HG03108 (cell line): Measurements from ENCODE around the gene ANKLE1.
"Not testable (repeated sequence)": the region's sequence is repeated elsewhere in the genome, so short reads cannot be mapped to it uniquely, and the experiment has no call there.

Experiments used
- ATAC-seq: cut with Tn5 transposase; IDR thresholded peaks from one replicate; pipeline ENCODE4 v1.9.1; 2021; ENCODE audit warnings: moderate library complexity; ENCODE audit not compliant: unreplicated experiment

The ANKLE1 gene

DNA sequence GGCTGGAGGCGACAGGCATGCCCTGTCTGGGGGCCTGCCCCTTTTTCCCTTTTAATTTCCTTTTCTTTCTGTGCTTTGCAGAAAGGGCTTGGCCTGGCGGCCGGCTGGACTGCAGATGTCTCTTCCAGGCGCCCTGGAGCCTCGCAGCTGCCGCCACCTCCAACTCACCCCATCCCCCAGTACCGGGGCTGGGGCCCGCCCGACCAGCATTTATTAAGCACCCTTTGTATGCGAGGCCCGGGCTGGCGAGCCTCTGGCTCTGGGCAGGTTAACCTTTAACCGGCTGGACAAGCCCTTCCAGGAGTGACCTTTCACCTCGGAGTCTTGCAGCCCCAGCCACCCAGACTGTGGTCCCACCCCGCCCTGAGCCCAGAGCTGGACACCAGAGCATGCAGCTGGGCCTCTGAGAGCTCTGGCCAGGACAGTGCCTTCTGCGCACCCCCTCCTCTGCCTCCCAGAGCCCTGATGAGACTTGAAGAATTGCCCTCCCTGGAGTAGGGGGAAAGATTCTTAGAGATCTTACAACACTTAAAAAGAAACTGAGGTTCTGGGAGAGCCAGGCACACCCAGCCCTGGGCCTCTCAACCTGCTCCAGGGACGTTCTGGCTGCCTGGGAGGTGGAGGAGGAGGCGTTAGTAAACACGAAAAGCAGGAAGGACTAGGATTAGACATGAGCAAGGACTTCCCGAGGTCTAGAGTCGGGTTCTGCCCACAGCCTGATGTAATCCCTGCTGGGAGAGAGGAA lies 34.8 kb upstream of the ANKLE1 start:
- ATAC-seq, result no peak

DNA sequence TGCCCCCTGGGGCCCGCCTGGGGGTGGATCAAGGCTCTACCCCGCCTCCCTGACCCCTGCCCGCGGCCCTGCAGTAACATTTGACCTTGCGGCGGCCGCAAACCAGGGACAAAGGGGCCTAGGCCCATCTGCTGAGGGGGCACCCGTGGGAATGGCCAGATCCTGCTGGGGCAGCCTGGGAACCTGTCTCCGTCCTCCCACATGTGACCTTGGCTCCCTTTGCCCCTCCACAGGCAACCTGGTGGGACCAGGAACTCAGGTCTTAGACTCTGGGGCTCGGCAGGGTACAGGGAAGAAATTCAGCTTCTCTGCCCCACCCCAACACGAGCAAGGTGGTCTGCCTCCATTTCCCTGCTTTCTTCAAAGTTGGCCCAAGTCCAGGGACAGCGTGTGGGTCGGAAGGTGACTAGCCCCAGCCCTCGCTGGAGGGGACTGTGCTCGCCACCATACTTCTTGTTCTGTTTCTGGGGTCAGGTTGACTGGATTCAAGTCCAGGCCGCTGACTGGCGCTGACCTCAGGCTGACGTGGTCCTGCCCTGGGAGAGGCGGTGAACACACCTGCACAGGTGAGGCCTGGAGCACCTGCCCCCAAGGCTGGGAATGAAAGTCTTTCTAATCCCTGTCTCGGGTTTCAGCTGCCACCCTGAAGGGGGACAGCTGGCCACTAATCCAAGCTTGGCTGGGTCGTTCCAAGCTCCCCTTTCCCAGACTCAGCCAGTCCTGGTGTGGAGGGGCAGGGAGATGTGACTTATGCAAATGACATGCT lies 33.5 kb upstream of the ANKLE1 start:
- ATAC-seq, result no peak

DNA sequence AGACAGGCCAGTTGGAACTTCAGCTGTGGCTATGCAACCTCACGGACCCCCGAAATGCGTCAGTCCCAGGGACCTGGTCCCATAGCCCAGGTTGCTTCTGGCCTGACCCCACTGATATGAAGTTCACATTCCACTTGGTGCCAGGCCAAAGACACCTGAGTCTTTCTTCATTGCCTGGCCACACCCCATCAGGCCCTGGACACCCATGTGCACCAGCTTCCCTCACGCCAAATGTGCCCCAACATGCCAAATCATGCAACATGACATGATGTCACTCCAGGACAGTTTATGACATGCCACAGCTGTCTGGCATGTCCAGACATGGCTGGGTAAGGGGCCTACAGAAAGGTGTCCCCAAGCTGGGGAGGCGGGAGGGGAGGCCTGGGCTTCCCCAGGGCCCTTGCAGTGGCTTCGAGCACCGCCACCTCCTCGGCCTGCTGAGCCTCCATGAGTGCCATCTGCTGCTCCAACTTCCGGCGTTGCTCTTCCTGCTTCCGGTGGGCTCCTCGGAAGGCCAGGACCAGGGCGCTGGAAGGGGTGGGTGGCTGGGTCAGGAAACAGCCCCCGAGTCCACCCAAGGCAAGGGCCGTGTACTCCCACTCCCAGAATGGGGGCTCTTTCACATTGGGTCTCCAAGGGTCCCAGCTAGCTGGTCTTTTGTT lies 31.7 kb upstream of the ANKLE1 start:
- ATAC-seq, result no peak

- no peak for ATAC-seq
Observed at GRCh38 chr19:17254636-17255035, 27.1 kb upstream of the ANKLE1 start.

GRCh38 chr19:17255150-17255621 lies 26.5 kb upstream of the ANKLE1 start:
- no peak for ATAC-seq

DNA sequence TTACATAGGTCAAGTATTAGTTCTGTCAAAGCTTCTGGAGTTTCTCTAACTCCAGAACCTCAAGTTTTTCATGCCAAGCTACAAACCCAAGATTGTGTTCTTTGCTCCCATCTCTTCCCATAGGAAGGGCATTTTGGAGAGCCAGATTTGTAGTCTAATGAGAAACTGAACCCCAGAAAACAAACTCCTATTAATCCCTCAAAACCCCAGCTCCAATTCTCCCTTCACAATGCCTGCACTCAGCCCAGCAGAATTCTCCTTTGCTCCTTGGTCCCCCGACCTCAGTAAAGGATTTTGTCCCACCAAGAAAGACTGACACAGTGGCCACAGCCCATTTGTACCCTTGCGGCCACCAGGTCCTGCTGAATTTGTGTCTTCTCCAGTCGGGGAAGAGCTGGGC lies 25.6 kb upstream of the ANKLE1 start:
- ATAC-seq, result no peak

DNA sequence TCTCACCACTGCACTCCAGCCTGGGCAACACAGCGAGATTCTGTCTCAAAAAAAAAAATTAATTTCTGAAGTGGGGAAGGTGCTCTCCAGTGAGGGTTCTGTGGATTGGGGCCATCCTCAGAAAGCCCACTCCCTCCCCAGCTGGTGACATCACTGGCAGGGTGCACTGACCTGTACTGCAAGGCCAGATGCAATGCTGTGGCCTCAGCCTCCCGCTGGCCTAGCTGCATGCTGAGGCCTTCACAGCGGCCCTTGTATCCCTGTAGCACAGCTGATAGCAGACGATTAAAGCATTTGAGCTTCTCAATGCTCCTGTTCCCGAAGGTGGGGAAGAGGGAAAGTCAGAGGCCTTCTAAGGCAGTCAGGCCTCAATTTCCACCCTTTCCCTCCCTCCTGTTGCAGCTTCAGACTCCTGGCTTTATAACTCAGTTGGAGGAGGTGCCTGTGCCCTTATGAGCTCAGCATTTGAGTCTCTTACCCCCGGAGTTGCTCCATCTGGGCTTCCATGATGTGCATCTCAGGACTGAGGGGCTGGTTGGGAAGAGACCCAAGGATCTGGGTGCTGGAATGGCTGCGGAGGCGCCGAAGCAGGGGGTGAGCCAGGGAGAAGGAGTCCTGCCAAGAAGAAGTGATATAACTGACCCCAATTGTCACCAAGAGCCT lies 22.5 kb upstream of the ANKLE1 start:
- no peak for ATAC-seq

DNA sequence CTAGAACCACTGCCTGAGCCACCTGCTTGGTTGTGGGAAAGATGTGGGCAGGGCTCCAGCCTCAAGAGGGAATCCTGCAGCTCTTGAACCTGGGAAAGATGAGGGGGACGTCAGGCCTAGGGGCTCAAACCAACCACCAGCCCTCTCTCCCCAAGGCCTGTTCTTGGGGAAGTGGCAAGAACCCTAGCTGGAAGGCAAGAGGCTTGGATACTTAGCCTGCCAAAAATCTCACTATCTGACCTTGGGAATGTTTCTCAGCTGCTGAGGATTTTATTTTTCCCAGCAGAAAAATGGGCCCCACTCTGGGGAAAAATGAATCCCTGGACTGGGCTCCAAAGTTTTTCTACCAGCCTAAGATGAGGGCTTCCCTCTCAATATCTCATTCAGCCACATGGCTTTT lies 21.8 kb upstream of the ANKLE1 start:
- ATAC-seq, result no peak

DNA sequence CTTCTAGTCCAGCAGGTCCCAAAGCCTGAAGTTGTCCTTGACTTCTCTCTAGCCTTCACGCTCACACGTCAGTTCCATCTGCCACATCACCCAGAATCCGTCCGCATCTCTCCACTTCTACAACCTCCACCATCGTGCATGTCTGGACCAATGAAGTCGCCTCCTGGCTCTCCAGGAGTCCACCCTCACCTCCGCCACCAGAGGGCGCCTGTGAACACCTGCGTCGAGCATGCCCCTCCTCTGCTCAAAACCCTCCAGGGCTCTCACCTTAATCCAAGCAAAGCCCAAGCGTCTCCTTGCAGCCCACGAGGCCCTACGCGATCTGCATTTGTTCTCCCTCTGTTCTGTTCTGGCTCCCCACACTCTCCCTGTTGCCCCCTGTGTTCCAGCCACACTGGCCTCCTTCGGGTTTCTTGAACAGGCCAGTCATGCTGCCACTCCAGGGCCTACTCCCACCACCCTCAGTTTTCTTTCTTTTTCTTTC lies 20.8 kb upstream of the ANKLE1 start:
- ATAC-seq, result no peak

- ATAC-seq, result no peak
Observed at GRCh38 chr19:17262557-17262956, 19.1 kb upstream of the ANKLE1 start.

- ATAC-seq, result no peak
Observed at GRCh38 chr19:17263712-17264640, 17.7 kb upstream of the ANKLE1 start.

DNA sequence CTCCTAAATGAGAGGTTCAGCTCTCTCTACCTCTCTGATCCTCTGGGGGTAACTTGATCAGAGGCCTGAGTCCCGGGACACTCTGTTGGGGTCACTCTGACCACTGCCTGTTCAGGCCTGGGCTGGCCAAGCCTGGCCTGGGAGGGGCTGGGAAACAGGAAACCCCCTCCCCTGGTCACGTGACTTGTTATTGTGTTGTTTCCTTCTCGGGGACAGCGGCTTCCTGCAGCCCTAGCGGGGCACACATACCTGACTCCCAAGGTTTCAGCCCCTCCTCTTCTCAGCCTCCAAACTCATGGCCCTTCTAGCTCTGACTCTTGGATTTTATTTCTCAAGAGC lies 17.1 kb upstream of the ANKLE1 start, which contains the start of gene USHBP1:
Gene USHBP1 (minus strand): TSS at position 105 of the 339 bp plus-strand sequence. CDS start 446 bp downstream, outside the sequence.
- ATAC-seq, result no peak

- ATAC-seq, result no peak
Observed at GRCh38 chr19:17266026-17266425, 15.7 kb upstream of the ANKLE1 start.

GRCh38 chr19:17266589-17266974 lies 15.1 kb upstream of the ANKLE1 start:
- ATAC-seq, result peak; percentile 8

- peak; percentile 92 for ATAC-seq
Observed at GRCh38 chr19:17266975-17267788, 14.5 kb upstream of the ANKLE1 start, which contains the start of gene BABAM1. BABAM1 (plus strand) TSS chr19:17267443; CDS start chr19:17268807, 1,364 bp downstream.

DNA sequence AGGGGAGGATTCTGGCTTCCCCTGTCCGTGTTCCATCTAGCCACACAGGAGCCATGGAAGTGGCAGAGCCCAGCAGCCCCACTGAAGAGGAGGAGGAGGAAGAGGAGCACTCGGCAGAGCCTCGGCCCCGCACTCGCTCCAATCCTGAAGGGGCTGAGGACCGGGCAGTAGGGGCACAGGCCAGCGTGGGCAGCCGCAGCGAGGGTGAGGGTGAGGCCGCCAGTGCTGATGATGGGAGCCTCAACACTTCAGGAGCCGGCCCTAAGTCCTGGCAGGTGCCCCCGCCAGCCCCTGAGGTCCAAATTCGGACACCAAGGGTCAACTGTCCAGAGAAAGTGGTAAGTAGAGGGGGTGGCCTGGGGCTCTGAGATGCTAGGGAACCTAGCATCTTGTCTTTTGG lies 12.9 kb upstream of the ANKLE1 start:
- no peak for ATAC-seq

DNA sequence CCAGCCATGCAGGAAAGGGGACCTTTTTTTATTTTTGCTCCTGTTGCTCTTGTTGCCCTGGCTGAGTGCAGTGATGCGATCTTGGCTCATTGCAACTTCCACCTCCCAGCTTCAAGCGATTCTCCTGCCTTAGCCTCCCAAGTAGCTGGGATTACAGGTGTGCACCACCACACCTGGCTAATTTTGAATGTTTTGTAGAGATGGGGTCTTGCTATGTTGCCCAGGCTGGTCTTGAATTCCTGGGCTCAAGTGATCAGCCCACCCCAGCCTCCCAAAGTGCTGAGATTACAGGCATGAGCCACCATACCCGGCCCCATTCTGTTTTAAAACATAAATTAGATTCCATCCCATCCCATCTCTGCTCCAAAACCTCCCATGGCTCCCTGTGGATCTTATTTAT lies 6.8 kb upstream of the ANKLE1 start:
- ATAC-seq, result not testable (repeated sequence)

DNA sequence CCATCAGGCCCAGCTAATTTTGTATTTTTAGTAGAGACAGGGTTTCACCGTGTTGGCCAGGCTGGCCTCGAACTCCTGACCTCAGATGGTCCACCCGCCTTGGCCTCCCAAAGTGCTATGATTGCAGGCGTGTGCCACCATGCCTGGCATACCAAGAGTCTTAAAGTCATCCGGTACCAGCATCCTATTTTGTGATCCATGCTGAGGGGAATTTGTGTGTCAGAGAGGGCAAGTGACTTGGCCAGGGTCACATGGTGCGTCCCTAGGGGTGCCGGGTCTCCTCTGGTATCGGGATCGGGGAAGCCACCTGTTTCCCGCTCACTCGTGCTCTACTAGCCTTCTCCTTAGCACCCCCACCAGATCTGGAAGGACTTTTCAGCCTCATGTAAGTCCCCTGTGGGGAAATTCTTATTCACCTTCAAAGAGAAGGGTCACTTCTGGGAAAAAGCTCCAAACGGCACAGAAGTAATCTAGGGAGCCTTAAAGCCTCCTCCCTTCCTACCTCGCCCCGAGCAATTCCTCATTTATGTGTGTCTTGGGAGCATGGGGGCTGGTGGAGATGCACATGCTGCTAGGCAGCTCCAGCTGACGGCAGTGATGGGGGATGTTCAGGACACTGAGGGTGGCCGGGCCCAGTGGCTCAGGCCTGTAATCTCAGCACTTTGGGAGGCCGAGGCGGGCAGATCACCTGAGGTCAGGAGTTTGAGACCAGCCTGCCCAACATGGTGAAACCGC lies 6.1 kb upstream of the ANKLE1 start:
- no peak for ATAC-seq
